Endodermal cell (in vitro differentiated cells): ENCODE data around the gene CENPX. TPM values are rescaled to one million over a fixed set of nuclear protein-coding genes. Genes with fewer than 3 reads are reported as not detected.

Experiments
- DNase-seq: peaks from one replicate; pipeline ENCODE4 v3.0.0-alpha.2; 2017
- H3K27ac ChIP-seq: 2 replicates; pipeline ENCODE4 v1.5.1; 2013; ENCODE audit warnings: mild to moderate bottlenecking, low read depth, low read length, moderate library complexity
- H3K27me3 ChIP-seq: 2 replicates; pipeline ENCODE4 v1.6.1; 2013; ENCODE audit warnings: mild to moderate bottlenecking, low read length, moderate library complexity; ENCODE audit not compliant: insufficient read depth, control insufficient read depth, poor library complexity, severe bottlenecking
- H3K36me3 ChIP-seq: 2 replicates; pipeline ENCODE4 v1.7.0; 2013; ENCODE audit warnings: mild to moderate bottlenecking, low read length, moderate library complexity; ENCODE audit not compliant: control insufficient read depth, insufficient read depth
- H3K4me1 ChIP-seq: one replicate; pipeline ENCODE4 v1.7.0; 2013; ENCODE audit warnings: low read length; ENCODE audit not compliant: control insufficient read depth, insufficient read depth
- H3K4me3 ChIP-seq: 2 replicates; pipeline ENCODE4 v1.5.1; 2013; ENCODE audit warnings: mild to moderate bottlenecking, low read length, moderate library complexity
- H3K9ac ChIP-seq: 2 replicates; pipeline ENCODE4 v1.6.1; 2013; ENCODE audit warnings: mild to moderate bottlenecking, low read length, moderate library complexity; ENCODE audit not compliant: poor library complexity, severe bottlenecking; ENCODE audit errors: extremely low read depth
- H3K9me3 ChIP-seq: 2 replicates; pipeline ENCODE4 v1.6.1; 2013; ENCODE audit warnings: mild to moderate bottlenecking, low read length, moderate library complexity; ENCODE audit not compliant: control insufficient read depth
- H3K27ac Mint-ChIP-seq: 2 replicates; pipeline ENCODE4 v1.8.0; 2020; ENCODE audit warnings: mixed read lengths
- H3K27me3 Mint-ChIP-seq: 2 replicates; pipeline ENCODE4 v1.8.0; 2021; ENCODE audit warnings: mild to moderate bottlenecking, mixed read lengths; ENCODE audit not compliant: insufficient read depth
- H3K36me3 Mint-ChIP-seq: 2 replicates; pipeline ENCODE4 v1.8.0; 2020; ENCODE audit warnings: low read depth, mixed read lengths
- H3K4me1 Mint-ChIP-seq: 2 replicates; pipeline ENCODE4 v1.8.0; 2020; ENCODE audit warnings: mixed read lengths
- H3K4me3 Mint-ChIP-seq: 2 replicates; pipeline ENCODE4 v1.8.0; 2020; ENCODE audit warnings: mild to moderate bottlenecking, moderate library complexity, mixed read lengths
- H3K9me3 Mint-ChIP-seq: 2 replicates; pipeline ENCODE4 v1.8.0; 2020; ENCODE audit warnings: mild to moderate bottlenecking, mixed read lengths
- WGBS, 2 experiments: methylation state at CpG; one replicate each; pipeline versions ENCODE4 v1.1.5 to v1.1.7; 2013; ENCODE audit warnings: missing lambda C conversion rate in 2 of 2, mixed read lengths in 1 of 2; ENCODE audit not compliant: insufficient coverage in 1 of 2, insufficient read length in 1 of 2; 5-methylcytosine and 5-hydroxymethylcytosine counted together
- total RNA-seq, 2 donors: library from RNA; stranded (reverse); fragmentation: NEBNext Ultra II Directional in 1 of 2; extraction: Animal tissue kit (Norgen Biotek cat#: 25700) in 1 of 2; gene quantifications; 2 replicates in 1 of 2; 3 replicates in 1 of 2; pipeline ENCODE4 v1.2.1, GENCODE V29; 2021
- TF ChIP-seq, protein P1 (sequence below): fragments of 200-600 bp; sonication (generic); conservative IDR thresholded peaks from 2 replicates; pipeline ENCODE4 v1.5.0; 2021; ENCODE audit warnings: antibody characterized with exemption, mild to moderate bottlenecking

The CENPX gene
- total RNA-seq, 2 donors from 2014 or later: 80.0 to 85.0 TPM

DNA sequence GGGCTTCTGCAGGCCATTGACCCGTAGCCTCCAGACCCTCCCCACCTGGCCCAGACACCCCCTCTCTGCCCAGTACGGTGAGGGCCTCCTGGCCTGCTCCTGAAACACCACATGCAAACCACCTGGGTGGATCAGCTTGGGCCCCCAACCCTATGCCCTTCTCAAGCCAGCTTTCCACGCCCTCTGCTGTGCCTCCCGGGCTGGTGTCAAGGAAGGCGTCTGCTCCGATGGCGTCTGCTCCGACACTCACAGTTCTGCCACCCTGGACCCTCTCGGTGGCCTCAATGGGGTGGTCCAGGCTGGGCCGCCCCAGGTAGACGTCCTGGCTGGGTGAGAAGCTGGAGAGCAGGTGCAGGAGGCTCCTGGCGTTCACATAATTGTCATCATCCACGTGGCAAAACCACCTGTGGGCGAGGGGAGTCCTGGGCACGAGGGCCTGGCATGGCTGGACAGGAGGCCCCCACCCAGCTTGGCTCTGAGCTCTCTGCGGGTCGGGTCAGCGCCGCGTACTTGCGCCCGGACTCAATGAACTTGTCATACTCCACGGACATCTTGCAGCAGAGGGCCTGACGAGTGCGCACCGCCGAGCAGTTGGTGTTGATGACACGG lies 27.6 kb upstream of the CENPX start:
- Mint-ChIP-seq H3K4me1 (peaks cover 4% of the 10 kb centered on the region), H3K27me3 (no peaks in the 10 kb centered on the region), H3K9me3 (no peaks in the 10 kb centered on the region), H3K36me3 (peaks cover 15% of the 10 kb centered on the region), H3K27ac (no peak overlapping the region), H3K4me3 (peak overlapping the region; percentile 78)
- 93 to 97% methylated on average over 21 to 28 of the region's 28 CpGs for WGBS, 2 experiments
- TF ChIP-seq, protein P1, sequence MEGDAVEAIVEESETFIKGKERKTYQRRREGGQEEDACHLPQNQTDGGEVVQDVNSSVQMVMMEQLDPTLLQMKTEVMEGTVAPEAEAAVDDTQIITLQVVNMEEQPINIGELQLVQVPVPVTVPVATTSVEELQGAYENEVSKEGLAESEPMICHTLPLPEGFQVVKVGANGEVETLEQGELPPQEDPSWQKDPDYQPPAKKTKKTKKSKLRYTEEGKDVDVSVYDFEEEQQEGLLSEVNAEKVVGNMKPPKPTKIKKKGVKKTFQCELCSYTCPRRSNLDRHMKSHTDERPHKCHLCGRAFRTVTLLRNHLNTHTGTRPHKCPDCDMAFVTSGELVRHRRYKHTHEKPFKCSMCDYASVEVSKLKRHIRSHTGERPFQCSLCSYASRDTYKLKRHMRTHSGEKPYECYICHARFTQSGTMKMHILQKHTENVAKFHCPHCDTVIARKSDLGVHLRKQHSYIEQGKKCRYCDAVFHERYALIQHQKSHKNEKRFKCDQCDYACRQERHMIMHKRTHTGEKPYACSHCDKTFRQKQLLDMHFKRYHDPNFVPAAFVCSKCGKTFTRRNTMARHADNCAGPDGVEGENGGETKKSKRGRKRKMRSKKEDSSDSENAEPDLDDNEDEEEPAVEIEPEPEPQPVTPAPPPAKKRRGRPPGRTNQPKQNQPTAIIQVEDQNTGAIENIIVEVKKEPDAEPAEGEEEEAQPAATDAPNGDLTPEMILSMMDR: no peak
- no peak overlapping the region for H3K27ac ChIP-seq
- no peaks in the 10 kb centered on the region for H3K27me3 ChIP-seq
- no peaks in the 10 kb centered on the region for H3K9me3 ChIP-seq
- H3K9ac ChIP-seq: peak overlapping the region; percentile 44
- H3K4me3 ChIP-seq: peak overlapping the region; percentile 82
- no peak for DNase-seq
- no peaks in the 10 kb centered on the region for H3K4me1 ChIP-seq
- H3K36me3 ChIP-seq: peaks cover 44% of the 10 kb centered on the region

DNA sequence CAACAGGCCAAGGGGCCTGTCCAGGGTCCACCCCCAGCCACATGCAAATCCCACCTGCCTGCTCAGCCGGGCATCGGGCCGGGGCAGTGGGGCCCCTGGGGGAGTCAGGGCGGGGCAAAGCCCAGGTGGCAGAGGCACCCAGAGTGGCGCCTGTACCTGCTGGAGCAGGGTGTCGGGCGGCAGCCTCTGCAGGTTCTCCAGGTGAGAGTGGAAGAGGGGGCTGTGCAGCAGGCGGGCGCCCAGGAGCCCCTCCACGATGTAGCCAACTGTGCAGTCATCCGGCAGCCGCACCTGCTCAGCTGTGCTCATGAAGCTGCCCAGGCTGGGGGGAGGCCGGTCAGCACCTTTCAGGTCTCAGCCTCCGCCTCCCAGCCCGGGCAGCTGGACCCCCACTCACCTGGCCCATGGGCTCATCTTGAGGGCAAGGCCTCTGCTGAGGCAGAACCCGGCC lies 26.9 kb upstream of the CENPX start:
- Mint-ChIP-seq H3K9me3 (no peaks in the 10 kb centered on the region), H3K4me3 (no peak overlapping the region), H3K4me1 (peaks cover 4% of the 10 kb centered on the region), H3K27ac (no peak overlapping the region), H3K36me3 (peaks cover 11% of the 10 kb centered on the region), H3K27me3 (no peaks in the 10 kb centered on the region)
- Histone ChIP-seq H3K4me3 (no peak overlapping the region), H3K36me3 (peaks cover 37% of the 10 kb centered on the region), H3K27me3 (no peaks in the 10 kb centered on the region), H3K4me1 (no peaks in the 10 kb centered on the region), H3K9ac (no peak overlapping the region), H3K27ac (no peak overlapping the region), H3K9me3 (no peaks in the 10 kb centered on the region)
- TF ChIP-seq, protein P1: no peak
- WGBS, 2 experiments: 94 to 95% methylated on average over 9 to 16 of the region's 16 CpGs
- no peak for DNase-seq

DNA sequence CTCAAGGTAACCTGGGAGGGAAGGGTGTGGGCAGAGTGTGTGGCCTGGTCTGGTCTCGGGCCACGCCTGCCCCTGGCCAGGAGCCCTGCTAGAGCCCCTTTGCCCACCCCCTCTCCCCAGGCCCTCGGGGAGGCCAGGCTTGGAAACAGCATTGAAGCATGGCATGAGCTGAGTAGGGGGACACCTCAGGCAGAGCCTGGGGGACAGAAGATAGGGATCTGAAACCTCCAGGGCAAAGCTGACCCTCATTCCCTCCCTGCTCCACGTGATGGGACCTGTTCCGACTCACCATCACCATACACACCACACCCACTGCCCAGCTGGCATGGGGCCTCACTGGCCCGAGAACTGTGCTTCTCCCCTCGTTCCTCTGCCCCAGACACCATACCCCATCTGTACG lies 26.4 kb upstream of the CENPX start:
- Histone ChIP-seq H3K9me3 (no peaks in the 10 kb centered on the region), H3K36me3 (peaks cover 34% of the 10 kb centered on the region), H3K27me3 (no peaks in the 10 kb centered on the region), H3K9ac (no peak overlapping the region), H3K4me3 (no peak overlapping the region), H3K4me1 (no peaks in the 10 kb centered on the region), H3K27ac (no peak overlapping the region)
- TF ChIP-seq, protein P1: no peak
- Mint-ChIP-seq H3K4me1 (peaks cover 4% of the 10 kb centered on the region), H3K27ac (no peak overlapping the region), H3K4me3 (no peak overlapping the region), H3K9me3 (no peaks in the 10 kb centered on the region), H3K36me3 (peaks cover 11% of the 10 kb centered on the region), H3K27me3 (no peaks in the 10 kb centered on the region)
- no peak for DNase-seq
- 94% methylated on average over 3 to 6 of the region's 8 CpGs for WGBS, 2 experiments
